Activated T-cell treated with anti-CD3 and anti-CD28 coated beads for 24 hours (primary cell): ENCODE data around the gene CCDC6.
"Not testable (repeated sequence)": the region's sequence is repeated elsewhere in the genome, so short reads cannot be mapped to it uniquely, and the experiment has no call there.

Experiments
- DNase-seq: peaks from one replicate; pipeline ENCODE4 v3.0.0-alpha.2; 2020; ENCODE audit warnings: low read depth

Gene CCDC6

DNA sequence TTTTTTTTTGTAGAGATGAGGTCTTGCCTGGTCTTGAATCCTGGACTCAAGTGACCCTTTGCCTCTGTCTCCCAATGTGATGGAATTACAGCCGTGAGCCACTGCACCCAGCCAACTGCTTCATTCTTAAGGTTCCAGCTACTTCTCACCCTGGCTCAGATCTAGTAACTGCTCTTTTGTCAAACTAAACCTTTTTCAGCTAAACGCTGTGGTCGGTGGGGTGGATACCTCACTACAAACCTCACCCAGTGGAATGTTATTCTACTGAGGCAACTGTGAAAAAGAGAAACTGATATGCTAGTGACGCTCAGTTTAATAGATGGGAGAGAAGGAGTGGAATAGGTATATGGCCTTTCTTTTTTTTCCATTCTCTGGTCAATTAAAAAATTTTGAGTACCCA is 151.4 kb downstream of the CCDC6 start:
- DNase-seq, result no peak

- DNase-seq, result no peak
These were observed 153.1 kb downstream of the CCDC6 start, which contains the start of gene MRLN for GRCh38 chr10:59753267-59753666. MRLN (minus strand) TSS chr10:59753455.

GRCh38 chr10:59752278-59752940 is 153.9 kb downstream of the CCDC6 start:
- DNase-seq, result no peak

- DNase-seq, result no peak
These were observed 156.0 kb downstream of the CCDC6 start for GRCh38 chr10:59750155-59750945.

- no peak for DNase-seq
These were observed 157.5 kb downstream of the CCDC6 start for GRCh38 chr10:59748834-59749233.

DNA sequence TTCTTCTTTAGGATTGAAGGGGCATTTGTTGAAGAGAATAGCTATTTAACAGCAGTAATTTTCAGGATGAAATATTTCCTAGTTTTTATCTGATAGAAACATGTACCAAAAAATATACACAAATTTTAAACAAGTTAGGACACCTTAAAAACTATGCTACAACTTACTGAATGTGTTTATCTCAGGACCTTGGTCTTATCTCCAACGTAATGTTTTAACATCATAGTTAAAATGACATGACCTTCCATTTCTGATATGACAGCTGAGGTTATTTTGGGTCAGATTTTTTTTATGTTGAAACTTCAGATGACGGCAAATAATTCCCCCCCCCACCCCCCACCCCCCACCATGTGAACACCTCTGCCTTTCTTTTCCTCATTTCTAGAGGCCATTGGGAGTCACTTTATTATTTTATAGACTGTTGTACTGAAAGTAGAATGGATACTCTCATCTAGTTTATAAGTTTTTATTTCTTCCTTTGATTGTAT is 161.1 kb downstream of the CCDC6 start:
- DNase-seq, result no peak

DNA sequence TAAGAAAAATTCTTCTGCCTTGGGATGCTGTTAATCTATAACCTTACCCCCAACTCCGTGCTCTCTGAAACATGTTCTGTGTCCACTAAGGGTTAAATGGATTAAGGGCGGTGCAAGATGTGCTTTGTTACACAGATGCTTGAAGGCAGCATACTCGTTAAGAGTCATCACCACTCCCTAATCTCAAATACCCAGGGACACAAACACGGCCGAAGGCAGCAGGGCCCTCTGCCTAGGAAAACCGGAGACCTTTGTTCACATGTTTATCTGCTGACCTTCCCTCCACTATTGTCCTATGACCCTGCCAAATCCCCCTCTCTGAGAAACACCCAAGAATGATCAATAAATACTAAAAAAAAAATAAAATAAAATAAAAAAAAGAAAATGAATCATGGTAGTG is 161.6 kb downstream of the CCDC6 start:
- DNase-seq, result not testable (repeated sequence)

DNA sequence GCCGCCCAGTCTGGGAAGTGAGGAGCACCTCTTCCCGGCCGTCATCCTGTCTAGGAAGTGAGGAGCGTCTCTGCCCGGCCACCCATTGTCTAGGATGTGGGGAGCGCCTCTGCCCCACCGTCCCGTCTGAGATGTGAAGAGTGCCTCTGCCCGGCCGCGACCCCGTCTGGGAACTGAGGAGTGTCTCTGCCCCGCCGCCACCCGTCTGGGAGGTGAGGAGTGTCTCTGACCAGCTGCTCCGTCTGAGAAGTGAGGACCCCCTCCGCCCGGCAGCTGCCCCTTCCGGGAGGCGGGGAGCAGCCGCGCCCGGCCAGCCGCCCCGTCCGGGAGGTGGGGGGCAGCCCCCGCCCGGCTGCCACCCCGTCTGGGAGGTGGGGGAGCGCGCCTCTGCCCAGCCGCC is 162.2 kb downstream of the CCDC6 start:
- DNase-seq, result not testable (repeated sequence)

DNA sequence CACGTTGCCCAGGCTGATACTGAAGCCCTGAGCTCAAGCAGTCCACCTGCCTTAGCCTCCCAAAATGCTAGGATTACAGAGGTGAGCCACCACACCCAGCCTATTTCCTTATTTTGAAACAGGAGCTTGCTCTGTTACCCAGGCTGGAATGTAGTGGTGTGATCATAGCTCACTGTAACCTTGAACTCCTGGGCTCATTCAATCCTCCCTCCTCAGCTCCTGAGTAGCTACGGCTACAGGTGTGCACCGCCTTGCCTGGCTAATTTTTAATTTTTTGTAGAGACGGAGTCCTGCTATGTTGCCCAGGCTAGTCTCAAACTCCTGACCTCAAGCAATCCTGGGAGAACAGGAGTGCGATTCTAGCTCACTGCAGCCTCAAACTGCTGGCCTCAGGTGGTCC is 164.8 kb downstream of the CCDC6 start:
- DNase-seq, result no peak

DNA sequence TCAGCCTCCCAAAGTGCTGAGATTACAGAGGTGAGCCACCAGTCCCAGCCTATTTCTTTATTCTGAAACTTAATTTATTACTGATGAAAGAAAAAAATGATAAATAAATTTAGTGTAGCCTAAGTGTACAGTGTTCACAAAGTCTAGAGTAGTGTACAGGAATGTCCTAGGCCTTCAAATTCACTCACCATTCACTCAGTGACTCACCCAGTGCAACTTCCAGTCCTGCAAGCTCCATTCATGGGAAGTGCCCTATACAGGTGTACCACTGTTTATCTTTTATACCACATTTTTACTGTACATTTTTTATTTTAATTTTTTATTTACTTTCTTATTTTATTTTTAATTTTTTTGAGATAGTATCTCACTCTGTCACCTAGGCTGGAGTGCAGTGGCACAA is 165.3 kb downstream of the CCDC6 start:
- no peak for DNase-seq
